Heart left ventricle (tissue), 16 donors: ENCODE measurements around the gene TNFAIP1. TPM values are rescaled to one million over a fixed set of nuclear protein-coding genes. Genes with fewer than 3 reads are reported as not detected.

Source experiments
- ATAC-seq, 4 donors: fragments of 200-7000 bp; cut with Tn5 transposase; one replicate each; pipeline ENCODE4 v1.9.1; 2020 to 2022; ENCODE audit warnings: moderate library complexity in 4 of 4, mild to moderate bottlenecking in 3 of 4, moderate number of reproducible peaks in 1 of 4
- DNase-seq, 5 donors: peaks; one replicate each; pipeline ENCODE4 v3.0.0-alpha.2; 2020
- H3K27ac ChIP-seq, 12 donors: fragments of 200-600 bp; sonication (generic) in 4 of 12; one replicate each; pipeline versions ENCODE4 v1.5.0 to v1.8.0; 2016 to 2022; ENCODE audit warnings: mild to moderate bottlenecking in 2 of 12
- H3K27me3 ChIP-seq, 9 donors: fragments of 200-600 bp; sonication (generic) in 2 of 9; one replicate each; pipeline versions ENCODE4 v1.5.1 to v1.8.0; 2016 to 2022; ENCODE audit warnings: mild to moderate bottlenecking in 3 of 9
- H3K36me3 ChIP-seq, 9 donors: fragments of 200-600 bp; sonication (generic) in 2 of 9; one replicate each; pipeline versions ENCODE4 v1.5.0 to v1.8.0; 2018 to 2022; ENCODE audit warnings: mild to moderate bottlenecking in 2 of 9
- H3K4me1 ChIP-seq, 12 donors: fragments of 200-600 bp; sonication (generic) in 4 of 12; one replicate each; pipeline versions ENCODE4 v1.5.0 to v1.8.0; 2016 to 2022; ENCODE audit warnings: mild to moderate bottlenecking in 3 of 12
- H3K4me3 ChIP-seq, 12 donors: fragments of 200-600 bp; sonication (generic) in 4 of 12; one replicate each; pipeline versions ENCODE4 v1.5.0 to v1.8.0; 2017 to 2022; ENCODE audit warnings: mild to moderate bottlenecking in 9 of 12, moderate library complexity in 4 of 12
- H3K9me3 ChIP-seq, 12 donors: fragments of 200-600 bp; sonication (generic) in 4 of 12; one replicate each; pipeline versions ENCODE4 v1.5.0 to v1.8.0; 2016 to 2022; ENCODE audit warnings: mild to moderate bottlenecking in 1 of 12
- POLR2A ChIP-seq, 2 donors: fragments of 450-650 bp; IDR thresholded peaks; one replicate each; pipeline ENCODE4 v1.6.1; 2017; ENCODE audit warnings: antibody characterized with exemption in 2 of 2, mild to moderate bottlenecking in 2 of 2, moderate library complexity in 2 of 2
- WGBS, 4 donors: extraction: QIAGEN DNeasy Blood & Tissue Kit in 2 of 4; methylation state at CpG; one replicate each; pipeline versions ENCODE4 v1.1.5 to v1.1.7; 2013 to 2018; 5-methylcytosine and 5-hydroxymethylcytosine counted together
- intact Hi-C, 10 donors: fragments of 100-400 bp; cut with DNase I; formaldehyde crosslinking; loops; one replicate each; pipeline versions ENCODE4 v1.11.1 to v1.14.2; 2022
- polyA plus RNA-seq, 2 donors: library from polyadenylated mRNA; stranded (reverse); fragments of 200-250 nt; gene quantifications; one replicate each; pipeline ENCODE4 v1.2.3, GENCODE V29; 2013
- total RNA-seq, 9 donors: library from RNA; depleted of rRNA in 2 of 9; stranded (reverse); fragments of >200 nt in 2 of 9; fragmentation: NEBNext Ultra II Directional in 3 of 9; extraction: Animal tissue kit (Norgen Biotek cat#: 25700) in 3 of 9; gene quantifications; one replicate each; pipeline versions ENCODE4 v1.1.0 to v1.2.4, GENCODE V29; 2016 to 2023
- TF ChIP-seq, protein P1 (sequence below), 12 donors: fragments of 200-600 bp; sonication (generic) in 4 of 12; IDR thresholded peaks; one replicate each; pipeline versions ENCODE4 v1.5.0 to v1.8.0; 2018 to 2022; ENCODE audit warnings: antibody characterized with exemption in 12 of 12, mild to moderate bottlenecking in 5 of 12
- donor health status: ischemic (EF 13 %, LVEDD 7.1; RV severe dilation, severe dysfunction).
- donor health status: healthy with polysubstance abuse.
- donor health status: DM: no; HTN: yes; CAD: no.
- donor health status: DM: no; HTN: no; CAD: no.
- donor health status: ischemic (EF 25% LVEDD 6.9; RV normal size, moderate dysfunction).
- donor health status: ischemic (EF 25% LVEDD 5.7; RV mildly dilated, moderate dysfunction).
- donor health status: healthy.
- donor health status: DM: yes; HTN: yes; CAD: no.
- donor health status: ischemic (EF 35%, LVEDD 5.7; RV mildly dilated, moderate dysfunction).
- donor health status: nonischemic (EF 11% LVEDD 7.7; RV severe dilation, severe dysfunction).
- donor health status: DM: yes; HTN: yes; CAD: no.
- donor health status: PGD.
- donor health status: ischemic (EF 29% LVEDD 5.4; RV normal size, mild dysfunction).
- donor health status: nonischemic (EF 23%, LVEDD 6.1; RV moderate dilation, normal function).

TNFAIP1 gene
- total and polyA plus RNA-seq, 11 donors = 11.9 to 83.4 (median 47.8) TPM

- WGBS, 4 donors = 72 to 84% (median 81%) methylated on average over 3 of the region's 3 CpGs
- TF ChIP-seq POLR2A (IDR thresholded peaks at IDR 0.05) = no peak
- TF ChIP-seq, protein P1, sequence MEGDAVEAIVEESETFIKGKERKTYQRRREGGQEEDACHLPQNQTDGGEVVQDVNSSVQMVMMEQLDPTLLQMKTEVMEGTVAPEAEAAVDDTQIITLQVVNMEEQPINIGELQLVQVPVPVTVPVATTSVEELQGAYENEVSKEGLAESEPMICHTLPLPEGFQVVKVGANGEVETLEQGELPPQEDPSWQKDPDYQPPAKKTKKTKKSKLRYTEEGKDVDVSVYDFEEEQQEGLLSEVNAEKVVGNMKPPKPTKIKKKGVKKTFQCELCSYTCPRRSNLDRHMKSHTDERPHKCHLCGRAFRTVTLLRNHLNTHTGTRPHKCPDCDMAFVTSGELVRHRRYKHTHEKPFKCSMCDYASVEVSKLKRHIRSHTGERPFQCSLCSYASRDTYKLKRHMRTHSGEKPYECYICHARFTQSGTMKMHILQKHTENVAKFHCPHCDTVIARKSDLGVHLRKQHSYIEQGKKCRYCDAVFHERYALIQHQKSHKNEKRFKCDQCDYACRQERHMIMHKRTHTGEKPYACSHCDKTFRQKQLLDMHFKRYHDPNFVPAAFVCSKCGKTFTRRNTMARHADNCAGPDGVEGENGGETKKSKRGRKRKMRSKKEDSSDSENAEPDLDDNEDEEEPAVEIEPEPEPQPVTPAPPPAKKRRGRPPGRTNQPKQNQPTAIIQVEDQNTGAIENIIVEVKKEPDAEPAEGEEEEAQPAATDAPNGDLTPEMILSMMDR (IDR thresholded peaks at IDR 0.05) = no peak
- Histone ChIP-seq H3K4me3 (no peak overlapping the region), H3K9me3 (no peaks in the 10 kb centered on the region), H3K27ac (no peak overlapping the region), H3K4me1 (no peaks in the 10 kb centered on the region), H3K36me3 (no peaks in the 10 kb centered on the region), H3K27me3 (peaks cover 0 to 8% (median 0%) of the 10 kb centered on the region in 9 donors)
- intact Hi-C loops = no loop called here
- DNase-seq = no peak
- no peak for ATAC-seq
Measured at GRCh38 chr17:28298449-28298848, 37.1 kb upstream of the TNFAIP1 start.

- Histone ChIP-seq H3K27ac (no peak overlapping the region), H3K4me3 (no peak overlapping the region), H3K36me3 (no peaks in the 10 kb centered on the region), H3K9me3 (no peaks in the 10 kb centered on the region), H3K27me3 (peaks cover 0 to 50% (median 12%) of the 10 kb centered on the region in 9 donors), H3K4me1 (no peaks in the 10 kb centered on the region)
- intact Hi-C loops = no loop called here
- DNase-seq = no peak
- TF ChIP-seq, protein P1 (IDR thresholded peaks at IDR 0.05) = no peak
- WGBS, 4 donors = 23 to 34% (median 28%) methylated on average over 18 to 38 of the region's 38 CpGs
- ATAC-seq = no peak
Measured at GRCh38 chr17:28306954-28307401, 28.6 kb upstream of the TNFAIP1 start.

- DNase-seq (no peak), ATAC-seq (no peak)
- WGBS, 4 donors = 86 to 93% (median 88%) methylated on average over 2 of the region's 2 CpGs
- intact Hi-C loops = loop anchor here in 1 of 10 donors (10.0 kb wide), 1 partner anchor 61 kb away; the partner anchor contains the start of genes SARM1 and VTN
- Histone ChIP-seq H3K4me3 (no peak overlapping the region), H3K9me3 (no peaks in the 10 kb centered on the region), H3K27me3 (peaks cover 0 to 7% (median 0%) of the 10 kb centered on the region in 9 donors), H3K36me3 (no peaks in the 10 kb centered on the region), H3K4me1 (peaks cover 0 to 10% (median 8%) of the 10 kb centered on the region in 12 donors), H3K27ac (no peak overlapping the region)
- TF ChIP-seq POLR2A (IDR thresholded peaks at IDR 0.05) = no peak
Measured at GRCh38 chr17:28313841-28314240, 21.7 kb upstream of the TNFAIP1 start.

- no peaks in the 10 kb centered on the region for H3K9me3 ChIP-seq
- TF ChIP-seq, protein P1 (IDR thresholded peaks at IDR 0.05) = no peak
- TF ChIP-seq POLR2A (IDR thresholded peaks at IDR 0.05) = no peak
- WGBS, 4 donors = 88 to 96% (median 94%) methylated on average over 4 of the region's 4 CpGs
- no peaks in the 10 kb centered on the region for H3K36me3 ChIP-seq
- intact Hi-C loops = loop anchor here in 1 of 10 donors (10.0 kb wide), 1 partner anchor 59 kb away; the partner anchor contains the start of genes SARM1 and VTN
- no peak overlapping the region for H3K27ac ChIP-seq
- no peaks in the 10 kb centered on the region for H3K27me3 ChIP-seq
- no peak overlapping the region for H3K4me3 ChIP-seq
- ATAC-seq (no peak), DNase-seq (no peak)
- H3K4me1 ChIP-seq = peaks cover 0 to 22% (median 15%) of the 10 kb centered on the region in 12 donors
Measured at GRCh38 chr17:28315846-28316705, 19.5 kb upstream of the TNFAIP1 start.
